GM11168 (cell line): ENCODE data around the gene MEI1.

Source experiments
- in situ Hi-C: fragments of 300-500 bp; cut with MboI; formaldehyde crosslinking; loops from one replicate; pipeline ENCODE4 v1.12.0; 2022; ENCODE audit warnings: low sequenced_read_pairs; ENCODE audit not compliant: unreplicated experiment

MEI1 gene

GRCh38 chr22:41813726-41814410 lies 114.6 kb downstream of the MEI1 start:
- in situ Hi-C loops = no loop called here

- in situ Hi-C loops = no loop called here
These were observed 116.4 kb downstream of the MEI1 start for GRCh38 chr22:41815716-41816115.

DNA sequence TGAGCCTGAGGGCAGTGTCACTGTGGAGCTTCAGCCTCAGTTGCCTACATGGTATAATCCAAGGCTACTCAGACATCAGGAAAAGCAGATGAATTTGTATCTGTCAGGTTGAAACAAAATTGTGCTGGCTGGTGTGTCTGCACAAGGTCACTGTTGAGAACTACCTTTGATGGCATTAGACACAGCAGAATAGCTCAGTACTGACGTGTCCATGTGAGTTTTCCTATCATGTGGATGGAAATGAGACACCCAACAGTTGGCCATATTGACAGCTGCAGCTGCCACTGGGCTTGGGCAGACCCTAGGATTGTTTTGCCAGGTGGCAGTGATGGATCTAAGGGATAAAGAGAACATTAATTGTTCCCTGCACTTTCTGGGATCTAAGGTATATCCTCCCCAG lies 116.9 kb downstream of the MEI1 start:
- in situ Hi-C loops = no loop called here

- in situ Hi-C loops = no loop called here
These were observed 117.6 kb downstream of the MEI1 start for GRCh38 chr22:41816871-41817270.

- in situ Hi-C loops = no loop called here
These were observed 118.7 kb downstream of the MEI1 start for GRCh38 chr22:41818011-41818410.

- in situ Hi-C loops = no loop called here
These were observed 119.3 kb downstream of the MEI1 start for GRCh38 chr22:41818596-41818995.

DNA sequence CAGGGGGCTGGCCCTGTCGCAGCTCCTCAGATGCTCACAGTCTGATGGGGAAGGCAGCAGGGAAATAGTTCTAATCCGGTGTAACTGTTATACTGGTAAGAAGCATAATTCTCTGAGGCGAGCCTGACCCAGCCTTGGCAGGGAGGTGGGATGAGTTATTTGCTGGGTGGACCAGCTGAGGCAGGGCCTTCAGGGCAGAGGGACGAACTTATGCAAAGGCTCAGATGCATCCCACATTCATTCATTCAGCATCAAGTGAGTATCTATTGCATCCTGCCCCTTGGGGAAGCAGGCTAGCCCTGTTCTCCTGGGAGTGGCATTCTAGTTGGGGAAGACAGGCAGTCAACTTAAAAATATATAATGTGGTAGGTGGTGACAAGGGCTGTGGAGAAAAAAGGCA lies 120.0 kb downstream of the MEI1 start:
- in situ Hi-C loops = no loop called here

GRCh38 chr22:41820447-41820846 lies 121.1 kb downstream of the MEI1 start:
- in situ Hi-C loops = no loop called here

DNA sequence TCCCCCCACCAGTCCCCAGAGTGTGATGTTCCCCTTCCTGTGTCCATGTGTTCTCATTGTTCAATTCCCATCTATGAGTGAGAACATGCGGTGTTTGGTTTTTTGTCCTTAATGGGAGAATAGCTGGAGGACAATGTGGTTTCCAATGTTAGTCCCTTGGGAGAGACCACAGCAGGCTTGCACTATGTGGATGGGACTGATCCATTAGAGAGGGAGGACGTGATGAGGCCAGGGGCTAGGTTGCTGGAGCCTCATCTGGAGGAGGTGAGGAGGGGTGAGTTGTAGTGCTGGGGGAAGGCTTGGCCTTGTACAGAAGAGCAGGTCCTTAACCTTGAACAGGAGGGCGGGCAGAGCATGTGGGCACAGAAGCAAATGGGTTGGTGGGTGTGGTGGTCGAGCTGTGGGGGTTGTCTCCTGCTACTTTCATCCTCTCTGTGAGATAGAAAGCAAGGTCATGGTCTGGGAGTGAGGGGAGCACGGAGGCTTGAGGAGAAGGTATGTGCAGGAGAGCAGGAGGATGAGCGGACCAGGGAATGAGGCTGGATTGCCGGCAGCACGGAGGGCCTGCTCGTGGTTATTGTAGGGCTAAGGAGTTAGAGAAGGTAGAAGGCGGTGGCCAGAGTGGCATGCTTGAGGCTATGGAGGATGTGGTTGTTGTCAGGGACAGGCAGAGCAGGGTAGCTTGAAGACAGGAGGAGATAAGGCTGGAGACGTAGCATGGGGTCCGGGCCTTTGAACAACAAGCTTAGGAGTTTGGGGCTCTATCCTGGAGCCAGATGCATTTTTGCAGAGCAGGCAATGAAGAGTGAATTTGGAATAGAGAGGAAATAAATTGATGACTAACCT lies 122.4 kb downstream of the MEI1 start:
- in situ Hi-C loops = no loop called here

DNA sequence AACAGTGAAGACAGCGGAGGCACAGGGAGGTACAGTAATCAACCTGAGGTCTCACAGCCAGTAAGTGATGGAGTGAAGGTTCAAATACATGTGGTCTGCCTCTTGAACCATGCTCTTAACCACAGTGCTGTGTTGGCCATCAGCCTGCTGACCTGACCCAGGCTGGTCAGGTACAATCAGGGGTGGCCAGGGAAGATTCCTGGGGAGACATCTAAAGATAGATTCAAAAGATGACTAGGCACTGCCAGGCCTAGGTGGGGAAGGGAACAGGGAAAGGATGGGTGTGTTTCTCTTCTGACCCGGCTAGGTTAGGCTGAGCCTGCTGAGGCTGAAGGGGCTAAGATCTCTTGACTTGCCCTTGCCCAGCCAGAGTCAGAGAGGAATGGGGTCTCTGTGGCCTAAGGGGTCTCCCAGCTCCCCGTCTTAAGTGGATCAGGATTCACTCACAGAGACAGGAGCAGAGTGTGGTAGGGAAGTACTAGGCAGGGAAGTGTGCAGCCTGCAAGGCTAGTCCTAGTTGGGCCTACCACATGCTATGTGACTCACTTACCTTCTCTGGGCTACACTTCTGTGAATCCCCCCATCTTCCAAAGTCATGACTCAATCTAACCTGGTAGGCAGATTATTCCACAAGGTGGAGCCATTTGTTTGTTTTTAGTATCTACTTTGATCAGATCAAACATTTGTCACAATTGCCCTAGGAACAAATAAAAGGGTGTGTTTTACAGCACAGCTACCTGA lies 123.2 kb downstream of the MEI1 start:
- in situ Hi-C loops = no loop called here

DNA sequence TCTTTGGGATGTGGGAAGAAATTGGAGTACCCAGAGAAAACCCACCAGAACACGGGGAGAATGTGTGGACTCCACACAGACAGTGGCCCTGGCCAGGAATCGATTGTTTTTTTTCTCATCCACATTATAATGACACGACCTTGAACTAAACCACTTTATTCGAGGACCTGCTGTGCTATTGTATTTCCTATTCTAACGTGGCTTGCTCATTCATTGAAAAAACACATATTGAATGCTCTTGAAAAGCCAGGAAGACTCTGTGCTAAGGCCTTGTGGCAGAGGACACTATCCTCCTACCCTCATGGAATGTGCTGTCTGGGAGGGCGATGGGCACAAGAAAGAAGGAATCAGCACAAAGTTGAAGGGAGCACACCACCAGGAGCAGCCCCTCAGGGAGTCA lies 124.5 kb downstream of the MEI1 start:
- in situ Hi-C loops = no loop called here

- in situ Hi-C loops = no loop called here
These were observed 126.1 kb downstream of the MEI1 start for GRCh38 chr22:41825376-41825775.

DNA sequence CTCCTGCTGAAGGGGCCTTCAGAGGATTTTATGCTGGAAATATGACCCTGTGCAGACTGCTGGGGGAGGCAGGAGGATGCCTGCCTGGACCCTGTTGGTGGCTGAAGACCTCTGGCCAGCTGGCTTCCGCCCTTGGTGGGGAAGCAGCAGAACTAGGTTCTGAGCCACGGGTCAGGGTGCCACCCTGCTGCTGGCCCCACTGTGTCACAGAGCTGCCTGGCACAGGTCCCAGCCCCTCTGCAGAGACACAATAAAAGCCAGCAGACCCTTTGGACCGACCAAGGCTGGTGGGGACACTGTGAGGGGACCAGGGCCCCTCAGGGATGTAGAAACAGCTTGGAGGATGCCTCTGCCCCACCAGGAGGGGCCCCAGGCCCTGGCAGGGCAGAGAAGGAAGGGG lies 126.7 kb downstream of the MEI1 start:
- in situ Hi-C loops = no loop called here

GRCh38 chr22:41826430-41827383 lies 127.4 kb downstream of the MEI1 start:
- in situ Hi-C loops = no loop called here

- in situ Hi-C loops = no loop called here
These were observed 128.4 kb downstream of the MEI1 start for GRCh38 chr22:41827671-41828070.

DNA sequence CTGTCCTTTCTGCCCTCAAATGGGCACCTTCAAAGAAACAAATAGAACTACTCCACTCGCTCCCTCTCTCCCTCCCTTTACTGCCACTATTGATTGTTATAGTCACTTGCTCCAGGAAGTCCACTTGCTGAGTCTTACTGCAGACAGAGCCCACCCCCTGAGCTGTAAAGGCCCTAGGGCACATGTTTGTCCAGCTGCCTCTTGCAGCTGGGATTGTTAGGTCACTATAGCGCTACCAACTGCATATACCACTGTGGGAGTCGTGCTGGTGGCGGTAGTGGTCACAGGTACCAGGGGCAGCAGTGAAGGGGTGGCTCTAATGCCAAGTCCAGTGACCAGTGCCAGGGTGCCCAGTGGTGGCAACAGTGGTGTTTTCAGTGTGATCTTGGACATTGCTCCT lies 129.2 kb downstream of the MEI1 start:
- in situ Hi-C loops = no loop called here

GRCh38 chr22:41830174-41830573 lies 130.9 kb downstream of the MEI1 start:
- in situ Hi-C loops = loop anchor here (10.0 kb wide), 1 partner anchor 115 kb away; the partner anchor contains the start of gene CENPM

- in situ Hi-C loops = loop anchor here (10.0 kb wide), 1 partner anchor 113 kb away; the partner anchor contains the start of gene CENPM
These were observed 132.1 kb downstream of the MEI1 start for GRCh38 chr22:41831383-41831782.

DNA sequence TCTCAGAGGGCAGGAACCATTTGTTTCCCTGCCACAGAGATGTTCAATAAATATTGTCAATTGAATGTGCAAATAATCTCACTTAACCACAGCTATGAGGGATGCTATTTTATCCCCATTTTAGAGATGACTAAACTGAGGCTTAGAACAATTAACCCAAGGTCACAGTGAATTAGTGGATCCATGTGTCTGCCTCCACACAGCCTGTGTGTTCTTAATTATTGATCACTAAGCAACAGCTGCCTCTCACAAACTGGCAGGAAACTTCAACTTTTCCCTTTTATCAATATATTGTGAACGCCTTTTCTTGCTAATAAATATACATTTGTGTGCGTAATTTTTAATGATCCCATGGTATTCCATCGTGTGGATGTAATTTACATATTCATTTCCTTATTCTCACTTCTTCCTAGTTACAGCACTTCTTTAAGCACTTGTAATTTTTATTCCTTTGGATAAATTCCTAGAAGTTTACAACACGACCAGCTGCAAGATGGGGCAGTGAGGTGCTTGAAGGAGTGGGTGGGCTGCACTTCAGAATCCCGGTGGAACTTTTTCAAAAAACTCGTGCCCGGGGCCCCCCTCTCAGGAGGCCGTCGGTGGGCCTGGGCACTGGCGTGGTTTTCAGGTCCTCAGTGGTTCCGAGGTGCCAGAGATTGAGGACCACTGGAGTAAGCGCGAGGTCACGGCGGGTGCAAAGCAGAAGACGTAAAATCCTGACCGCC lies 132.7 kb downstream of the MEI1 start:
- in situ Hi-C loops = loop anchor here (10.0 kb wide), 1 partner anchor 113 kb away; the partner anchor contains the start of gene CENPM
